Measurements from ENCODE around the gene ZNF853. TPM values are rescaled to one million over a fixed set of nuclear protein-coding genes. Genes with fewer than 3 reads are reported as not detected.

The ZNF853 gene
- total RNA-seq (8.0 and 9.0 TPM in 2 replicates), polyA plus RNA-seq (6.6 and 9.8 TPM in 2 replicates)

DNA sequence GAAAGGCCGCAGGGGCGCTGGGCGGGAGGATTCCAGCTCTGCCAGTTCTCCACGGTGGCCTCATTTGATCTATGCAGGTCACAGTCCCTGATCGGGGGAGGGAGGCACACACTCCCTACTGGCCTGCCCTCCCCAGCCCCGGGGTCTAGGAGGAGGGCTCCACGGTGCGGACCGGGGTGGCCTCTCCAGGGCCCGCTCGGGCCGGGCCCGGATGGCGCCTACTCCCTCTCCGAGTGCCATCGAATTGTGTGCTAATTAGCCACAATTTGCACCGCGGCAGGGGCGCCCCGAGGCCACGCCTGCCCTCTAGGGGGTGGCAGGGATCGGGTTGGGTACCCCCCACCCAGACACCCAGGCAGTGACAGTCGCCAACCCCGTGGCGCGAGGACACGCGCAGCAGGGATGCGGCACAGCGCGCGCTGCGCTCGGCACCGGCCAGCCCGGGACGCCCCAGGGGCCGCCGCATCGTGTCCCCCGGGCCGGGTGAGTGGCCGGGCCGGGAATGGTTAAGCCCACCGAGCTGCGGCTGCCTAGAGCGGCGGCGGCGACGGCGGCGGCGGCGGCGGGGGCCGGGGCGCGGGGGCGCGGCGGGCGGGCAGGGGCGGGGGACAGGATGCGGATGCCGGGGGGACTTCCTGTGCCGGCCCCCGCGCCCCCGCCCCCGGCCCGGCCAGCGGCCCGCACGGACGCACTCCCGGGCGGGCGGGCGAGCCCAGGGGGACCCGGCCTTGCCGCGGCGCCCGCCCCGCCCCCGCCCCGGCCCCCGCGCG lies at the start of gene ZNF853:
TSS of gene ZNF853 (plus strand) at position 658 of the 770 bp plus-strand sequence. CDS start 565 bp downstream, outside the sequence.
- Histone ChIP-seq H3K9me3 (ENCODE audit: low read depth) (no peaks in the 10 kb centered on the region), H3K36me3 (replicated peaks; ENCODE audit: insufficient read depth, low read depth) (no peaks in the 10 kb centered on the region), H3K27me3 (no peaks in the 10 kb centered on the region), H3K4me2 (peak within 1 kb of the TSS; percentile 98), H4K20me1 (ENCODE audit: insufficient read depth, poor library complexity, severe bottlenecking) (no peaks in the 10 kb centered on the region), H3K9me2 (replicated peaks; ENCODE audit: insufficient read depth) (no peaks in the 10 kb centered on the region), H2AFZ (peak within 1 kb of the TSS; percentile 95), H3K79me2 (no peaks in the 10 kb centered on the region), H3K4me3 (peak within 1 kb of the TSS; percentile 83), H3K4me1 (ENCODE audit: insufficient read depth) (no peaks in the 10 kb centered on the region), H3K27ac (no peak within 1 kb of the TSS)
- DNase-seq (ENCODE audit: low spot score) = peak; percentile 46
- WGBS (ENCODE audit: low lambda C conversion rate, missing lambda C conversion rate) = 4% methylated on average over 43 of the region's 91 CpGs
- no peak for TF ChIP-seq EZH2 (IDR thresholded peaks at IDR 0.05; ENCODE audit: borderline replicate concordance)
- TF ChIP-seq EZH2phosphoT487 (IDR thresholded peaks at IDR 0.05; ENCODE audit: low read depth, severe bottlenecking, unreplicated experiment) = no peak
- TF ChIP-seq, protein P1, sequence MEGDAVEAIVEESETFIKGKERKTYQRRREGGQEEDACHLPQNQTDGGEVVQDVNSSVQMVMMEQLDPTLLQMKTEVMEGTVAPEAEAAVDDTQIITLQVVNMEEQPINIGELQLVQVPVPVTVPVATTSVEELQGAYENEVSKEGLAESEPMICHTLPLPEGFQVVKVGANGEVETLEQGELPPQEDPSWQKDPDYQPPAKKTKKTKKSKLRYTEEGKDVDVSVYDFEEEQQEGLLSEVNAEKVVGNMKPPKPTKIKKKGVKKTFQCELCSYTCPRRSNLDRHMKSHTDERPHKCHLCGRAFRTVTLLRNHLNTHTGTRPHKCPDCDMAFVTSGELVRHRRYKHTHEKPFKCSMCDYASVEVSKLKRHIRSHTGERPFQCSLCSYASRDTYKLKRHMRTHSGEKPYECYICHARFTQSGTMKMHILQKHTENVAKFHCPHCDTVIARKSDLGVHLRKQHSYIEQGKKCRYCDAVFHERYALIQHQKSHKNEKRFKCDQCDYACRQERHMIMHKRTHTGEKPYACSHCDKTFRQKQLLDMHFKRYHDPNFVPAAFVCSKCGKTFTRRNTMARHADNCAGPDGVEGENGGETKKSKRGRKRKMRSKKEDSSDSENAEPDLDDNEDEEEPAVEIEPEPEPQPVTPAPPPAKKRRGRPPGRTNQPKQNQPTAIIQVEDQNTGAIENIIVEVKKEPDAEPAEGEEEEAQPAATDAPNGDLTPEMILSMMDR (IDR thresholded peaks at IDR 0.05; ENCODE audit: poor library complexity) = no peak

DNA sequence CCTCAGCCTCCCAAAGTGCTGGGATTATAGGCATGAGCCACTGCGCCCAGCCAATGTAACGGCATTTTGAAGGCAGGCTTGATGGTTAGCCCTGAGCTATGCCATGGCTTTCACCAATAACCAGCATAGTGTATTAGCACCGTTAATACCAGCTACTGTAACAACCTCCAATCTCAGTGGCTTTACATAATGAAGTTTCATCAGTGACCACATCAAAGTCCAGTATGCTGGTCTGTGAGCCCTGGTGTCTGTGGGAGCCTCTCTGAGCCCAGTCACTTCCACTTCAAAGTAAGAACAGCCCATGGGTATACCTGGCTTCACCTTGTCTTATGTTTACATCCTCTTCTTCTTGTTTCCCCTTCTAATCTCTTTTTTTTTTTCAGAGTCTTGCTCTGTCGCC lies 49.8 kb upstream of the ZNF853 start:
- WGBS (ENCODE audit: low lambda C conversion rate, missing lambda C conversion rate) = 86% methylated on average over 4 of the region's 4 CpGs

DNA sequence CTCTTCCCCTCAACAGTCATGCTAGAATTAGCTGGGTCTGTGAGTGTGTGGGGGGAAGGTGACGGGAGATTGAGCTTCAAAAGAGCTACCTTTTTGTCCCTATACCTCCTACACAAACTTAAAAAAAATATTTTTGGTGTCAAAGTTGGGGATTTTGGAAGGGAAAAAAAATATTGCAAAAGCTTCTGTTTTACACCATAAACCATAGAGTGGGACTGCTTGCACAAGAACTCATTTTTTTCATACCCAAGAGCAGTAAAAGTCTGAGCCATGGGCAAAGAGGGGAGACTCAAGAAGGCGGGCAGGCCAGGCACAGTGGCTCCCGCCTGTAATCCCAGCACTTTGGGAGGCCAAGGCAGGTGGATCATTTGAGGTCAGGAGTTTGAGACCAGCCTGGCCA lies 47.5 kb upstream of the ZNF853 start:
- Histone ChIP-seq H3K27ac (no peak overlapping the region), H2AFZ (no peak overlapping the region), H3K36me3 (replicated peaks; ENCODE audit: insufficient read depth, low read depth) (no peaks in the 10 kb centered on the region), H3K27me3 (no peaks in the 10 kb centered on the region), H3K4me2 (no peak overlapping the region), H3K9me2 (replicated peaks; ENCODE audit: insufficient read depth) (no peaks in the 10 kb centered on the region), H3K4me3 (no peak overlapping the region), H3K9me3 (ENCODE audit: low read depth) (no peaks in the 10 kb centered on the region), H3K79me2 (no peaks in the 10 kb centered on the region), H4K20me1 (ENCODE audit: insufficient read depth, poor library complexity, severe bottlenecking) (no peaks in the 10 kb centered on the region), H3K4me1 (ENCODE audit: insufficient read depth) (no peaks in the 10 kb centered on the region)
- no peak for DNase-seq (ENCODE audit: low spot score)
- 91% methylated on average over 3 of the region's 3 CpGs for WGBS (ENCODE audit: low lambda C conversion rate, missing lambda C conversion rate)
- TF ChIP-seq EZH2phosphoT487 (IDR thresholded peaks at IDR 0.05; ENCODE audit: low read depth, severe bottlenecking, unreplicated experiment) (no peak), EZH2 (IDR thresholded peaks at IDR 0.05; ENCODE audit: borderline replicate concordance) (no peak)
- TF ChIP-seq, protein P1 (IDR thresholded peaks at IDR 0.05; ENCODE audit: poor library complexity) = no peak

More for the DNA sequence above, 49.8 kb upstream of the ZNF853 start:
- H3K36me3 ChIP-seq (replicated peaks; ENCODE audit: insufficient read depth, low read depth) = no peaks in the 10 kb centered on the region
- no peaks in the 10 kb centered on the region for H3K79me2 ChIP-seq
- H3K27ac ChIP-seq = no peak overlapping the region
- no peak for DNase-seq (ENCODE audit: low spot score)
- H3K4me3 ChIP-seq = no peak overlapping the region
- TF ChIP-seq, protein P1 (IDR thresholded peaks at IDR 0.05; ENCODE audit: poor library complexity) = no peak
- TF ChIP-seq EZH2 (IDR thresholded peaks at IDR 0.05; ENCODE audit: borderline replicate concordance) = no peak
- TF ChIP-seq EZH2phosphoT487 (IDR thresholded peaks at IDR 0.05; ENCODE audit: low read depth, severe bottlenecking, unreplicated experiment) = no peak
- H3K27me3 ChIP-seq = no peaks in the 10 kb centered on the region
- H3K4me2 ChIP-seq = no peak overlapping the region
- no peaks in the 10 kb centered on the region for H3K9me3 ChIP-seq (ENCODE audit: low read depth)
- H3K9me2 ChIP-seq (replicated peaks; ENCODE audit: insufficient read depth) = no peaks in the 10 kb centered on the region
- no peaks in the 10 kb centered on the region for H3K4me1 ChIP-seq (ENCODE audit: insufficient read depth)
- no peak overlapping the region for H2AFZ ChIP-seq
- no peaks in the 10 kb centered on the region for H4K20me1 ChIP-seq (ENCODE audit: insufficient read depth, poor library complexity, severe bottlenecking)

Data from hepatocyte (in vitro differentiated cells).